Cardiac muscle cell (in vitro differentiated cells and primary cell): ENCODE measurements around the gene LHX4. TPM values are rescaled to one million over a fixed set of nuclear protein-coding genes. Genes with fewer than 3 reads are reported as not detected.

Source experiments
- DNase-seq, 2 donors: peaks; one replicate each; pipeline versions ENCODE4 v3.0.0 to v3.0.0-alpha.2; 2010 to 2017; ENCODE audit warnings: low read depth in 1 of 2, low spot score in 1 of 2
- H3K27ac ChIP-seq: fragments of 200-600 bp; sonication (generic); 2 replicates; pipeline ENCODE4 v1.5.1; 2016
- H3K27me3 ChIP-seq: fragments of 200-600 bp; sonication (generic); 2 replicates; pipeline ENCODE4 v1.6.0; 2016; ENCODE audit warnings: control low read depth
- H3K36me3 ChIP-seq: fragments of 200-600 bp; sonication (generic); 2 replicates; pipeline ENCODE4 v1.5.1; 2016; ENCODE audit warnings: control low read depth
- H3K4me1 ChIP-seq: fragments of 200-600 bp; sonication (generic); 2 replicates; pipeline ENCODE4 v1.8.1; 2017; ENCODE audit warnings: low read depth, mild to moderate bottlenecking, mixed run types
- H3K4me3 ChIP-seq: fragments of 200-600 bp; sonication (generic); 2 replicates; pipeline ENCODE4 v1.5.1; 2016; ENCODE audit warnings: mild to moderate bottlenecking
- H3K9me3 ChIP-seq: fragments of 200-600 bp; sonication (generic); 2 replicates; pipeline ENCODE4 v1.5.1; 2017; ENCODE audit warnings: low read depth, mild to moderate bottlenecking, control low read depth
- polyA plus RNA-seq: library from polyadenylated mRNA; unstranded; fragments of >200 nt; fragmentation: Nextera tagmentation; extraction: Ambion mirVana; gene quantifications from 2 replicates; pipeline ENCODE4 v1.2.1, GENCODE V29; 2016
- total RNA-seq: library from RNA; depleted of rRNA; stranded (reverse); fragments of >200 nt; gene quantifications from 2 replicates; pipeline ENCODE4 v1.2.3, GENCODE V29; 2016
- TF ChIP-seq, protein P1 (sequence below): IDR thresholded peaks from 2 replicates; pipeline ENCODE4 v1.5.1; 2012; ENCODE audit warnings: low read depth, mild to moderate bottlenecking, low read length

The LHX4 gene
- total and polyA plus RNA-seq, 2 experiments from 2014 or later = 0.20 TPM; not detected in 1

DNA sequence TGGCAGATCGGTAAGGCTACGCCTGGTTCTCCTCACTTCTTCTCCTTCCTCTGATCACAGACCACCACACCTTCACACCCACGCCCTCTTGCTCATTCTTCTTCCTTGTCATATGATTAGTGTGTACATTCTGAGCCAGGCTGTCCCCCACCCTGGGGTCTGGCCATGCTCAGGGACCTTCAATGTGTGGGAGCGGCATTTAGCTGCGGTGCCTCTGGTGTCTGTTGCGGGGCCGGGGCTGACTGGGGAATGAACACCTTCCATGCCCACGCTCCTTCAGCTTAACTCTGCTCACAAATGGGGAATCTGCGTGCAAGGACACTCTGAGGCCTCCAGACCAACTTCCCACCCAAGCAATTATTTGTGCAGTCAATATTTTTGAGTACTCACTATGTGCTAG, 46.0 kb upstream of the LHX4 start:
- Histone ChIP-seq H3K9me3 (no peaks in the 10 kb centered on the region), H3K27ac (no peak overlapping the region), H3K4me1 (no peaks in the 10 kb centered on the region), H3K4me3 (no peak overlapping the region), H3K36me3 (no peaks in the 10 kb centered on the region), H3K27me3 (no peaks in the 10 kb centered on the region)
- TF ChIP-seq, protein P1, sequence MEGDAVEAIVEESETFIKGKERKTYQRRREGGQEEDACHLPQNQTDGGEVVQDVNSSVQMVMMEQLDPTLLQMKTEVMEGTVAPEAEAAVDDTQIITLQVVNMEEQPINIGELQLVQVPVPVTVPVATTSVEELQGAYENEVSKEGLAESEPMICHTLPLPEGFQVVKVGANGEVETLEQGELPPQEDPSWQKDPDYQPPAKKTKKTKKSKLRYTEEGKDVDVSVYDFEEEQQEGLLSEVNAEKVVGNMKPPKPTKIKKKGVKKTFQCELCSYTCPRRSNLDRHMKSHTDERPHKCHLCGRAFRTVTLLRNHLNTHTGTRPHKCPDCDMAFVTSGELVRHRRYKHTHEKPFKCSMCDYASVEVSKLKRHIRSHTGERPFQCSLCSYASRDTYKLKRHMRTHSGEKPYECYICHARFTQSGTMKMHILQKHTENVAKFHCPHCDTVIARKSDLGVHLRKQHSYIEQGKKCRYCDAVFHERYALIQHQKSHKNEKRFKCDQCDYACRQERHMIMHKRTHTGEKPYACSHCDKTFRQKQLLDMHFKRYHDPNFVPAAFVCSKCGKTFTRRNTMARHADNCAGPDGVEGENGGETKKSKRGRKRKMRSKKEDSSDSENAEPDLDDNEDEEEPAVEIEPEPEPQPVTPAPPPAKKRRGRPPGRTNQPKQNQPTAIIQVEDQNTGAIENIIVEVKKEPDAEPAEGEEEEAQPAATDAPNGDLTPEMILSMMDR = no peak
- no peak for DNase-seq

- H3K27ac ChIP-seq = no peak overlapping the region
- no peaks in the 10 kb centered on the region for H3K9me3 ChIP-seq
- no peak overlapping the region for H3K4me3 ChIP-seq
- no peaks in the 10 kb centered on the region for H3K4me1 ChIP-seq
- TF ChIP-seq, protein P1 = no peak
- no peaks in the 10 kb centered on the region for H3K27me3 ChIP-seq
- DNase-seq = no peak
- H3K36me3 ChIP-seq = peaks cover 5% of the 10 kb centered on the region
These were observed 44.8 kb upstream of the LHX4 start for GRCh38 chr1:180185281-180185680.

- no peak for DNase-seq
- Histone ChIP-seq H3K4me3 (no peak overlapping the region), H3K4me1 (no peaks in the 10 kb centered on the region), H3K9me3 (no peaks in the 10 kb centered on the region), H3K27ac (no peak overlapping the region), H3K27me3 (no peaks in the 10 kb centered on the region), H3K36me3 (peaks cover 5% of the 10 kb centered on the region)
- TF ChIP-seq, protein P1 = no peak
These were observed 44.0 kb upstream of the LHX4 start for GRCh38 chr1:180185971-180186645.

GRCh38 chr1:180186831-180187230, 43.2 kb upstream of the LHX4 start:
- Histone ChIP-seq H3K4me1 (no peaks in the 10 kb centered on the region), H3K4me3 (no peak overlapping the region), H3K36me3 (peaks cover 5% of the 10 kb centered on the region), H3K27me3 (no peaks in the 10 kb centered on the region), H3K27ac (no peak overlapping the region), H3K9me3 (no peaks in the 10 kb centered on the region)
- TF ChIP-seq, protein P1 = no peak
- no peak for DNase-seq

GRCh38 chr1:180187626-180188025, 42.4 kb upstream of the LHX4 start:
- no peaks in the 10 kb centered on the region for H3K4me1 ChIP-seq
- peaks cover 5% of the 10 kb centered on the region for H3K36me3 ChIP-seq
- no peak overlapping the region for H3K27ac ChIP-seq
- H3K9me3 ChIP-seq = no peaks in the 10 kb centered on the region
- H3K4me3 ChIP-seq = no peak overlapping the region
- DNase-seq = no peak
- TF ChIP-seq, protein P1 = no peak
- H3K27me3 ChIP-seq = no peaks in the 10 kb centered on the region
